Measurements from ENCODE around the gene BCO2.
"Not testable (repeated sequence)": the region's sequence is repeated elsewhere in the genome, so short reads cannot be mapped to it uniquely, and the experiment has no call there.

The BCO2 gene

GRCh38 chr11:112166562-112166961 lies 8.8 kb upstream of the BCO2 start:
- peak in 1 of 2 experiments; percentile 33 for DNase-seq (ENCODE audit: low read depth in 2 of 2)

- DNase-seq (ENCODE audit: low read depth in 2 of 2) = no peak
These were observed 8.2 kb upstream of the BCO2 start, which contains the start of gene TEX12 for GRCh38 chr11:112167145-112167544. TSS of gene TEX12 (plus strand) at chr11:112167372. CDS start at chr11:112169269, 1,897 bp downstream.

GRCh38 chr11:112172362-112172994 lies 2.8 kb upstream of the BCO2 start:
- DNase-seq (ENCODE audit: low read depth in 2 of 2) = no peak

- DNase-seq (ENCODE audit: low read depth in 2 of 2) = no peak
These were observed 2.2 kb upstream of the BCO2 start for GRCh38 chr11:112173152-112173551.

- DNase-seq (ENCODE audit: low read depth in 2 of 2) = no peak
These were observed 264 bp downstream of the BCO2 start for GRCh38 chr11:112175599-112175952.

DNA sequence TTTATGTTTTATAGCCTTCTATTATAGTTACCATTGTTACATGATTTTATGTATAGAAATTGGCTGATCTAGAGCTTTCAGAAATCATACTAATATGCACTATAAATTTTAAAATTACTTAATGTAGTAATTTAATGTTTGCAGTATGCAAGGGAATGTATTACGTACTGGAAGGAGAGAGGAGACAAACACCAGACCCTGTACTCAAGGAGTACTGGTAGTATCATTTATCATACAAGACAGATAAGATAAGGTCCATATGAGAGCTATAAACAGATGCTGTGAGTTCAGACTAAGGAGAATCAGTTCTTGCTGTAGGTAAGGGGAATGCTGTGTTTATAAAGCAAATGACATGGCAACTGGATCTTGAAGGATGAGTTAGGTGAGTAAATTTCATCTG lies 765 bp downstream of the BCO2 start:
- DNase-seq (ENCODE audit: low read depth in 2 of 2) = no peak

- no peak for DNase-seq (ENCODE audit: low read depth in 2 of 2)
These were observed 2.3 kb downstream of the BCO2 start for GRCh38 chr11:112177589-112177988.

- no peak for DNase-seq (ENCODE audit: low read depth in 2 of 2)
These were observed 3.1 kb downstream of the BCO2 start for GRCh38 chr11:112178428-112178827.

GRCh38 chr11:112178936-112179335 lies 3.6 kb downstream of the BCO2 start:
- no peak for DNase-seq (ENCODE audit: low read depth in 2 of 2)

GRCh38 chr11:112179601-112180000 lies 4.3 kb downstream of the BCO2 start:
- DNase-seq (ENCODE audit: low read depth in 2 of 2) = no peak

- DNase-seq (ENCODE audit: low read depth in 2 of 2) = no peak
These were observed 7.6 kb downstream of the BCO2 start for GRCh38 chr11:112182867-112183266.

DNA sequence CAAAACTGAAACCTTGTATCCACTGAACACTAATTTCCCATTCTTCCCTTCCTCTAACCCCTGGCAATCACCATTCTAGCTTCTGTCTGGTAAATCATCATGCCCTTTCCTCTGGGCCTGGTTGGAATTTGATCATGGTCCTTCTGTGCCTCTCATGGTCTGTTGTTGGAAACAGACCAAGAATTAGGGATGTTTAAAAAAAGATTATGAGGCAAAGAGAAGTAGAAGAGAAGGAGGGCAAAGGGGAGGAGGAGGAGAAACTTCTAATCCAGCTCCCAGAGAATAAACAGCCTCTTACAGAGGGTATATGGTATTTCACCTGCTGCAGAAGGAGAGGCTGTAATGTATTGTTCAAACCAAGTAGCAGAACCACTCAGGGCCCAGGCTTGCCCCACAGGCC lies 10.6 kb downstream of the BCO2 start:
- no peak for DNase-seq (ENCODE audit: low read depth in 2 of 2)

DNA sequence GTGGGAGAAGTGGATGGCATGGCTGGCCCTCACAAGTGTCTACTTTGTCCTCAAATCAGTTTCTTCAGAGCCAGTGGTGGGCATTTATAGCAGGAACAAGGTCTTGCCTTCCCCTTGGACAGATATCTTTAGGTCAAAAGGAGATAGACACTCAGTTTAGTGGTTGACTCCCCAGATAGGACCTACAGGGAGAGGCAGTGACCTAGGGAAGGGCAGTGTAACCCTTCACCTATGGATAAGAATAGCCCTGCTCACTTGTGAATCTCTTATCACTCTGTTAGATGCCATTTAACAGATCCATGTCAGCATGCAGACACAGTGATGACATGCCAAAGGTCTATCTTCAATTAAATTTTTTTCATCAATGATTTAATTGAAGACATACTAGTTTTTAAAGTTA lies 11.0 kb downstream of the BCO2 start:
- no peak for DNase-seq (ENCODE audit: low read depth in 2 of 2)

GRCh38 chr11:112195113-112195512 lies 19.8 kb downstream of the BCO2 start:
- not testable (repeated sequence) for DNase-seq (ENCODE audit: low read depth in 2 of 2)

DNA sequence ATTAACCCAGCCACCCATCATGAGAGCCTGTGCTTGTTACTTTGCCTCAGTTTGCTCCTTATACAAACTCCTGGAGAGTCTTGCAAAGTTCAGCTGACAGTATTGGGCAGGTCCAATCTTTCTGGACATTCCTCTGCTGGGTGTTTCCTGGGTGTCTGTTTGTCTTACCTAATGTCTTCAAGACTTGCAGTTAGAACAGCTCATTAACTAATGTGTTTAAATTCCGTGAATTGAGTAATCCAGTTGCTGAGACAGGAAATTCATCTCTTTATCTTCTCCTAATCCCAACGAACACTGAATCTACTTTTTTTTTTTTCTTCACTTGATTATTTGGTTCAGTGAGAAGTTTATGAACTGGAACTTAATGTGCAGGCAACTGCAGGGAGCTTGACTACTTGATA lies 20.6 kb downstream of the BCO2 start:
- DNase-seq (ENCODE audit: low read depth in 2 of 2) = no peak

DNA sequence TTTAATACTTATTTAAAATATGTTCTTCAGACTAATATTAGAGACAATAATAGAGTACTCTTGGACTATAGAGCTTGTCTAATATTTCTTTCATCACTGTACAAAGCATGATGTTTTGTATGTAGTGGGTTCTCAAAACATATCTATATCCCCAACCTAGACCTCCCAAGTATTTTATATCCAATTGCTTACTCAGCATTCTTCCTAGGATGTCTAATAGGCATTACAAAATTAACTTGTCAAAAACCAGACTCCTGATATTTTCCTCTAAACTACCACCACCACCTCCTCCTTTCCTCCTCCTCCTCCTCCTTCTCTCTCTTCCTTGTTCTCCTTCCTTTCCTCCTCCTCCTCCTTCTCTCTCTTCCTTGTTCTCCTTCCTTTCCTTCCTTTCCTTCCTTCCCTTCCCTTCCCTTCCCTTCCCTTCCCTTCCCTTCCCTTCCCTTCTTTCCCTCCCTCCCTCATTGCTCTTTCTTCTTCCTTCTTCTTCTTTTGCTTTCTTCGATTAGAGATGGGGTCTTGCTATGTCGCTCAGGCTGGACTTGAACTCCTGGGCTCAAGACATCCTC lies 21.3 kb downstream of the BCO2 start:
- DNase-seq (ENCODE audit: low read depth in 2 of 2) = no peak

DNA sequence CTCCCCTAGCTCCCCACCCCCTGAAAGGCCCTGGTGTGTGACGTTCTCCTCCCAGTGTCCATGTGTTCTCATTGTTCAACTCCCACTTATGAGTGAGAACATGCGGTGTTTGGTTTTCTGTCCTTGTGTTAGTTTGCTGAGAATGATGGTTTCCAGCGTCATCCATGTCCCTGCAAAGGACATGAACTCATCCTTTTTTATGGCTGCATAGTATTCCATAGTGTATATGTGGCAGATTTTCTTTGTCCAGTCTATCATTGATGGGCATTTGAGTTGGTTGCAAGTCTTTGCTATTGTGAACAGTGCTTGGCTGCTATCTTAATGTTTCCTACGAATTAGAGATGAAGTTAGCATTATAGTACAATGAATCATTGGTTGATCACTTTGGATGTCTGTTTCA lies 23.8 kb downstream of the BCO2 start:
- DNase-seq (ENCODE audit: low read depth in 2 of 2) = not testable (repeated sequence)

- DNase-seq (ENCODE audit: low read depth in 2 of 2) = no peak
These were observed 24.9 kb downstream of the BCO2 start for GRCh38 chr11:112200252-112200651.

DNA sequence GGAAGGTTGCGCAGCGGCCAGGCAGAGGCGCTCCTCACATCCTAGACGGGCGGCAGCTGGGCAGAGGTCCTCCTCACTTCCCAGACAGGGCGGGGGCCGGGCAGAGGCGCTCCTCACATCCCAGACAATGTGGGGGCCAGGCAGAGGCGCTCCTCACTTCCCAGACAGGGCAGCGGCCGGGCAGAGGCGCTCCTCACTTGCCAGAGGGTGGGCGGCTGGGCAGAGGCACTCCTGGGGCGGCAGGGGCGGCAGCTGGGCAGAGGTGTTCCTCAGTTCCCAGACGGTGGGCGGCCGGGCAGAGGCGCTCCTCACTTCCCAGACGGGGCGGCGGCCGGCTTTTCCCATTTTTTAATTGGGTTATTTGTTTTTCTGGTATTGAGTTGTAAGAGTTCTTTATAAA lies 30.8 kb downstream of the BCO2 start:
- no peak for DNase-seq (ENCODE audit: low read depth in 2 of 2)

DNA sequence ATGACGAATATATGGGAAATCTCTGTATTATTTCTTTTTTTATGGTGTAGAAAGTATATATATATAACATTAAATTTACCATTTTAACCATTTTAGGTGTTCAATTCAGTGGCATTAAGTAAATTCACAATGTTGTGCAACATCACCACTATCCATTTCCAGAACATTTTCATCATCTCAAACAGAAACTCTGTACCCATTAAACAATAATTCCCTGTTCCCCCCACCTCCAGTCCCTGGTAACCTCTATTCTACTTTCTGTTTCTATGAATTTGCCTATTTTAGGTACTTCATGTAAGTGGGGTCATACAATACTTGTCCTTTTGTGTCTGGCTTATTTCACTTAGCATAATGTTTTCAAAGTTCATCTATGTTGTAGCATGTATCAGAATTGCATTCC lies 35.6 kb downstream of the BCO2 start:
- DNase-seq (ENCODE audit: low read depth in 2 of 2) = no peak

GRCh38 chr11:112211536-112211935 lies 36.2 kb downstream of the BCO2 start:
- DNase-seq (ENCODE audit: low read depth in 2 of 2) = no peak

GRCh38 chr11:112212290-112212689 lies 37.0 kb downstream of the BCO2 start:
- DNase-seq (ENCODE audit: low read depth in 2 of 2) = no peak

DNA sequence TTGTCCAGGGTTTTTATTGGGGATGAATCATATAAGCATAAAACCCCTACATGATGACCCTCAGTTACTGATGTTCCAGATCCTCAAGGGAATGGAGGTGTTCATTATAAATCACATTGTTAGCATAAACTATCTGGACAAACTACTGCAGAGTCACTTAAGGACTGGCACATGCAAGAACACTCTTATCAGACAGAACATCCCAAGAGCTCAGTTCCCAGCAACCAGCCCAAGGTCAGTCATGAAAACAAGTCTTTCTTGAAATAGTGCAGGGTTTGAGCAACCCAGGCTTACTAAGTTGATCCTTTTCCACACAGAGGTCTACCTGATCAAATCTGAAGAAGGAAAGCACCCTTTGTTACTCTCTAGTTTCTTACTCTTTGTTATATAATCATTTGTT lies 37.4 kb downstream of the BCO2 start:
- no peak for DNase-seq (ENCODE audit: low read depth in 2 of 2)

DNA sequence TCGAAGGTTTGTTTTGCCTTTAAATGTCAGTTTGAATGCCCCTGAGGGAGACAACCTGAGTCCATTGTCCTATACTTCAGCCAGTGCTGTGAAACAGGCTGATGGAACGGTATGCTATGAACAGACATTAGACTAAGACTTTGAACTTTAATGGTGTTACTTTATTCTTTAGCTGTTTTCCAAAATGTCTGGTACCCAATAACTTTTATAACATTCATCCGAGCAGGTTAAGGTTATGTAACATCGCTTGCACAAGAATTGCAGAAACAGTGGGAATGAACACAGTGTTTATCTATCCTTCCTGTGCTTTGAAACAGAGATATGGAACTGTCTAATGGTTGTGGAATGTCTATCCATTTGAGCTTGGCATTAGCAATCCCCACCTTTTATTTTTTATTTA lies 38.4 kb downstream of the BCO2 start:
- DNase-seq (ENCODE audit: low read depth in 2 of 2) = no peak
